HCT116 (cell line): ENCODE measurements around the gene MYO1G. TPM values are rescaled to one million over a fixed set of nuclear protein-coding genes. Genes with fewer than 3 reads are reported as not detected.

Experiments used
- CEBPB ChIP-seq: IDR thresholded peaks from 2 replicates; pipeline ENCODE4 v1.6.1; 2012; ENCODE audit warnings: low read depth
- EZH2phosphoT487 ChIP-seq: fragments of 200-600 bp; IDR thresholded peaks from 2 replicates; pipeline ENCODE4 v1.6.1; 2018; ENCODE audit warnings: antibody characterized with exemption, borderline replicate concordance
- MAX ChIP-seq: IDR thresholded peaks from 2 replicates; pipeline ENCODE4 v1.6.1; 2012
- RAD21 ChIP-seq: IDR thresholded peaks from 2 replicates; pipeline ENCODE4 v1.6.1; 2012; ENCODE audit warnings: low read depth, mild to moderate bottlenecking
- SRF ChIP-seq: IDR thresholded peaks from 2 replicates; pipeline ENCODE4 v1.6.1; 2012; ENCODE audit warnings: low read depth
- ZBTB33 ChIP-seq: IDR thresholded peaks from 2 replicates; pipeline ENCODE4 v1.6.1; 2011; ENCODE audit warnings: mild to moderate bottlenecking, low read length, moderate library complexity; ENCODE audit not compliant: insufficient replicate concordance; ENCODE audit errors: extremely low read depth
- ZFX ChIP-seq: fragments of 450-650 bp; IDR thresholded peaks from 2 replicates; pipeline ENCODE4 v1.6.1; 2017
- ZNF274 ChIP-seq: fragments of 200-500 bp; sonication (Bioruptor generic); IDR thresholded peaks from 2 replicates; pipeline ENCODE4 v1.6.1; 2014; ENCODE audit warnings: mild to moderate bottlenecking, low read depth, low read length, inconsistent platforms
- total RNA-seq: library from RNA; stranded (reverse); gene quantifications from one replicate; pipeline ENCODE4 v1.2.1, GENCODE V29; 2021; ENCODE audit not compliant: unreplicated experiment
- TF ChIP-seq, protein P1 (sequence below): IDR thresholded peaks from 2 replicates; pipeline ENCODE4 v1.6.1; 2012; ENCODE audit warnings: low read depth
- TF ChIP-seq, protein P2 (sequence below): IDR thresholded peaks from 2 replicates; pipeline ENCODE4 v1.6.1; 2012

Gene MYO1G
- total RNA-seq, 1 experiment from 2014 or later = 0.74 TPM

DNA sequence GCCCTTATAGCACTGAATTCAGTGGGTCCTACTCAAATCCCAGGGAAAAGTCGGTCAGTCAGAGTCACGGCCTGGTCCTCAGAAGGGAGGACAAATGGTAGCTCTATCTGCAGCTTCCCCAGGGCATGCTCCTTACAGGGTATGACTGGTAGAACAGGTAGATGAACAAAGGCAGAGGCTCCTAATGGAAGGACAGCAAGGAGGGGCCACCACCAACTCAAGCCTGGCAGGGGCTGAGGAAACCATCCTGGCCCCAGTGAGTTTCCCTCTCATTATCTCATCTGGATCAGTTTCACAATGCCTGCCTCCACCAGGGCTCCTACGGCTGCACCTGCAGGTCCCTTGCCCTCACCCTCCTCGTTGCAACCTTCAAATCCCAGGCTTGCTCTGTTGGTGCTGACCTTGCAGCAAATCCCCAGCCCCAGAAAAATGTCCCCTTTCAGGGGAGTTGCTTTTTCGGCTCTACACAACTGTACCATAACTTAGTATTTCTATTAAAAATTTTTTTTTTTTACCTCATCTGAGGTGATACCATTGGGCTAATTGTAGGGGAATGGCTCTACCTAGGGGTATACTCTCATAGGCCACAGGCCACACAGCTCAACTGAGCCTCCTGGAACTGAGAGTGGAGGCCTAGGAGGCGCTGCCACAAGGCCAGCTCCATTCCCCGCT lies 2.4 kb upstream of the MYO1G start (continued):
- TF ChIP-seq, protein P1, sequence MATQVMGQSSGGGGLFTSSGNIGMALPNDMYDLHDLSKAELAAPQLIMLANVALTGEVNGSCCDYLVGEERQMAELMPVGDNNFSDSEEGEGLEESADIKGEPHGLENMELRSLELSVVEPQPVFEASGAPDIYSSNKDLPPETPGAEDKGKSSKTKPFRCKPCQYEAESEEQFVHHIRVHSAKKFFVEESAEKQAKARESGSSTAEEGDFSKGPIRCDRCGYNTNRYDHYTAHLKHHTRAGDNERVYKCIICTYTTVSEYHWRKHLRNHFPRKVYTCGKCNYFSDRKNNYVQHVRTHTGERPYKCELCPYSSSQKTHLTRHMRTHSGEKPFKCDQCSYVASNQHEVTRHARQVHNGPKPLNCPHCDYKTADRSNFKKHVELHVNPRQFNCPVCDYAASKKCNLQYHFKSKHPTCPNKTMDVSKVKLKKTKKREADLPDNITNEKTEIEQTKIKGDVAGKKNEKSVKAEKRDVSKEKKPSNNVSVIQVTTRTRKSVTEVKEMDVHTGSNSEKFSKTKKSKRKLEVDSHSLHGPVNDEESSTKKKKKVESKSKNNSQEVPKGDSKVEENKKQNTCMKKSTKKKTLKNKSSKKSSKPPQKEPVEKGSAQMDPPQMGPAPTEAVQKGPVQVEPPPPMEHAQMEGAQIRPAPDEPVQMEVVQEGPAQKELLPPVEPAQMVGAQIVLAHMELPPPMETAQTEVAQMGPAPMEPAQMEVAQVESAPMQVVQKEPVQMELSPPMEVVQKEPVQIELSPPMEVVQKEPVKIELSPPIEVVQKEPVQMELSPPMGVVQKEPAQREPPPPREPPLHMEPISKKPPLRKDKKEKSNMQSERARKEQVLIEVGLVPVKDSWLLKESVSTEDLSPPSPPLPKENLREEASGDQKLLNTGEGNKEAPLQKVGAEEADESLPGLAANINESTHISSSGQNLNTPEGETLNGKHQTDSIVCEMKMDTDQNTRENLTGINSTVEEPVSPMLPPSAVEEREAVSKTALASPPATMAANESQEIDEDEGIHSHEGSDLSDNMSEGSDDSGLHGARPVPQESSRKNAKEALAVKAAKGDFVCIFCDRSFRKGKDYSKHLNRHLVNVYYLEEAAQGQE = no peak
- TF ChIP-seq, protein P2, sequence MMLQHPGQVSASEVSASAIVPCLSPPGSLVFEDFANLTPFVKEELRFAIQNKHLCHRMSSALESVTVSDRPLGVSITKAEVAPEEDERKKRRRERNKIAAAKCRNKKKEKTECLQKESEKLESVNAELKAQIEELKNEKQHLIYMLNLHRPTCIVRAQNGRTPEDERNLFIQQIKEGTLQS = no peak
- TF ChIP-seq ZFX (no peak), ZBTB33 (no peak), ZNF274 (no peak), SRF (no peak), CEBPB (no peak), EZH2phosphoT487 (no peak), MAX (no peak), RAD21 (no peak)
